ENCODE measurements around the gene DGAT2L6. TPM values are rescaled to one million over a fixed set of nuclear protein-coding genes. Genes with fewer than 3 reads are reported as not detected.

The DGAT2L6 gene
- total and polyA plus RNA-seq, 10 of the 15 experiments (the other 5 are each of a cell fraction or from before 2014, with no cell fraction given): 0.08 to 0.58 (median 0.31) TPM; not detected in 3

- Histone ChIP-seq H2AFZ (ENCODE audit: control insufficient read depth, low read depth, low read length) (no peak overlapping the region), H3K9me3 (replicated peaks; ENCODE audit: control insufficient read depth, insufficient read depth, low read length) (no peaks in the 10 kb centered on the region), H3K36me3 (ENCODE audit: control insufficient read depth in 2 of 2, insufficient read depth in 2 of 2, low read length in 1 of 2) (no peaks in the 10 kb centered on the region), H3K4me2 (ENCODE audit: control insufficient read depth, insufficient read depth) (no peak overlapping the region), H3K9ac (ENCODE audit: control insufficient read depth, insufficient read depth, low read length) (no peak overlapping the region), H4K20me1 (ENCODE audit: control insufficient read depth, insufficient read depth) (no peaks in the 10 kb centered on the region), H3K27me3 (replicated peaks in 1 of 2; ENCODE audit: control insufficient read depth in 2 of 2, insufficient read depth in 2 of 2, low read length in 1 of 2) (no peaks in the 10 kb centered on the region; a peak in 1 of 4 replicates), H3K4me1 (ENCODE audit: control insufficient read depth, insufficient read depth, low read length) (no peaks in the 10 kb centered on the region), H3K27ac (ENCODE audit: control insufficient read depth, insufficient read depth) (no peak overlapping the region), H3K79me2 (ENCODE audit: control insufficient read depth, insufficient read depth, low read length) (no peaks in the 10 kb centered on the region), H3K4me3 (no peak overlapping the region)
- WGBS (ENCODE audit: insufficient coverage, insufficient replicate concordance, low lambda C conversion rate, missing lambda C conversion rate): 2% methylated on average over 2 of the region's 2 CpGs
- no TSS peak for BruUV-seq (replicated peaks)
- CTCF ChIA-PET: no interaction called here
- intact Hi-C loops (cut with micrococcal nuclease; ENCODE audit: unreplicated experiment): no loop called here
- TF ChIP-seq BMI1 (IDR thresholded peaks at IDR 0.05; ENCODE audit: borderline replicate concordance) (no peak), CTCF (IDR thresholded peaks at IDR 0.05 in 2 of 3, conservative IDR thresholded peaks at IDR 0.05 in 1 of 3; ENCODE audit: control insufficient read depth in 2 of 3, extremely low read depth in 1 of 3, insufficient read depth in 1 of 3, low read depth in 3 of 3, low read length in 3 of 3) (no peak), MEF2A (IDR thresholded peaks at IDR 0.05; ENCODE audit: insufficient read depth, low read depth, low read length) (no peak), ZNF207 (IDR thresholded peaks at IDR 0.05; ENCODE audit: borderline replicate concordance) (no peak), TBL1XR1 (IDR thresholded peaks at IDR 0.05; ENCODE audit: low read depth, low read length) (no peak), ZBED1 (IDR thresholded peaks at IDR 0.05; ENCODE audit: borderline replicate concordance) (no peak), HDAC6 (IDR thresholded peaks at IDR 0.05; ENCODE audit: unreplicated experiment) (no peak), PBX3 (IDR thresholded peaks at IDR 0.05; ENCODE audit: insufficient replicate concordance, low read depth, low read length) (no peak), NKRF (conservative IDR thresholded peaks at IDR 0.05) (no peak), ETV6 (conservative IDR thresholded peaks at IDR 0.05 in 1 of 2, IDR thresholded peaks at IDR 0.05 in 1 of 2; ENCODE audit: borderline replicate concordance in 1 of 2, low read depth in 1 of 2) (no peak), SREBF1 (IDR thresholded peaks at IDR 0.05; ENCODE audit: low read length) (no peak), MYB (IDR thresholded peaks at IDR 0.05; ENCODE audit: borderline replicate concordance, low read depth, low read length) (no peak), TARDBP (IDR thresholded peaks at IDR 0.05; ENCODE audit: borderline replicate concordance) (no peak), SUPT20H (IDR thresholded peaks at IDR 0.05; ENCODE audit: borderline replicate concordance, control insufficient read depth, low read depth, low read length) (no peak), RCOR1 (conservative IDR thresholded peaks at IDR 0.05; ENCODE audit: low read depth, low read length) (no peak)
- POLR2A ChIA-PET: no interaction called here
- no peak for ATAC-seq
- no peak for DNase-seq (ENCODE audit: low read depth, low spot score)
- SMC1A ChIA-PET (ENCODE audit: uncharacterized antibody, unreplicated experiment): no interaction called here
- no peak for FAIRE-seq
- in situ Hi-C loops (cut with MboI): no loop called here
- RAD21 ChIA-PET (ENCODE audit: unreplicated experiment): no interaction called here
Measured at GRCh38 chrX:70226687-70227086, 49.4 kb downstream of the DGAT2L6 start.

Measured in GM12878 (cell line).